Fibroblast of peridontal ligament (primary cell): ENCODE data around the gene BAIAP2.

Experiments
- DNase-seq: peaks from one replicate; pipeline ENCODE4 v3.0.0-alpha.2; 2010; ENCODE audit errors: extremely low read depth

BAIAP2 gene

GRCh38 chr17:81158688-81159590 lies 124.0 kb downstream of the BAIAP2 start:
- DNase-seq, result no peak

GRCh38 chr17:81159611-81160265 lies 124.8 kb downstream of the BAIAP2 start:
- DNase-seq, result no peak

DNA sequence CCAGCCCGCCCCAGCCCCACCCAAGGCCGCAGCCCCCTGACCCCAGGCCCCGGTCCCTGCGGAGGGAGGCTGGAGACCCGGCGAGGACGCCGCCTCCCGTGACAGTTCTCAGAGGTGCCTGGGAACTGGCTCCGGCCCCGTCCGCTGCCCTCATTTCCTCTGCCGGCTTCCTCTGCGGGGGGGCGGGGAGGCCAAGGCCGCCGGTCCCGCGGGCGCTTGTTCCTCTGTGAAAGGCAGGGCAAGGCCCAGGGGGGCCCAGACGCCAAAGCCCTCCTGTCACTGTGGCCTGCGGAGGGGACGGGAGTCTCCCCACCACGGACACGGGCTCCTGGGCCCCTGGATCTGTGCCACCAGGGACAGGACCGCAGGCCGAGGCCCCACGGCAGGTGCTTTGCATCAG lies 125.4 kb downstream of the BAIAP2 start:
- no peak for DNase-seq

DNA sequence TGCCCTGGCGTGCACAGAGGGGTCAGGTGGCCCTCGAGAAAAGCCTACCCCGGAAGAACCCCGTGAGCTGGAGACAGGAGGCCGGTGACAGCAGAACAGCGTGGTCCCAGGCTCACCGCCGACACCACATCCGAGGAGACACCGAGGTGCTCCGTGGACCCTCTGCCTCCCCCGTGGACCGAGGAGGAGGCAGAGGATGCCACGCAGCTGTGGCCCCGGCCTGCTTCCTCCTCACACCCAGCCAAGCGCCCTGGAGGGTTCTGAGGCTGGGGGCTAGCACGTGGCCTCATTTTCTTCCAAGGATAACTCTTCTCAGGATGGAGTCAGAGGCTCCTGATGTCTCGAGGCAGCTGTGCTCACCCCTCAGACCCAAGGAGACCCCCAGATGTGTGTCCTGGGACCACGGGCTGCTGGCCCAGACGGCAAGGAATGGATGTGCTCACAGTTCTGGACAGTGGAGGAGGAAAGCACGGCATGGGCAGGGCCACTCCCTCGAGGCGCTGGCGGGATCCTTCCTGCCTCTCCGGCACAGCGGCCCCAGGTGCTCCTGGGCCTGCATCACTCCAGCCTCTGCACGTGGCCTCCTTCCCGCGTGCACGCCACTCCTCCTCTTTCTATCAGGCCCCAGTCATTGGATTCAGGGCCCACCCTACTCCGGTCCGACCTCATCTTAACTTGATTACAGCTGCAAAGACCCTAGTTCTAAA lies 125.9 kb downstream of the BAIAP2 start:
- DNase-seq, result no peak

DNA sequence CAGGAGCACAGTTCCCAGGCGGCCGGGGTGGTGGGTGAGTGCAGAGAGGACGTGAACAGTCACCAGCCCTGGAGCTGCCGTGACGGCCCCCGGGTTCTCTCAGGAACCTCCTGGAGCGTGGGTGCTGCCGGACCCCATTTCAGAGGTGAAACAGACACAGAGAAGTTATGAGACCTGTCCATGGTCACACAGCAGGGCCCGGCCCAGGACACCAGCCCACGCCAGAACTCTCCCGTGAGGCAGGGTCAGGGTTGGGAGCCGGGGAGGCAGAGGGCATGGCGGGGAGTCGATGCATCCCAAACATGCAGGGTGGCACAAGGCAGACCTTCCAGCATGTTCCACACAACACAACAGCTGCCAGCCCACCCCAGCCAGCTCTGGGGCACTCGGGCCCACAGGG lies 126.6 kb downstream of the BAIAP2 start:
- DNase-seq, result no peak

DNA sequence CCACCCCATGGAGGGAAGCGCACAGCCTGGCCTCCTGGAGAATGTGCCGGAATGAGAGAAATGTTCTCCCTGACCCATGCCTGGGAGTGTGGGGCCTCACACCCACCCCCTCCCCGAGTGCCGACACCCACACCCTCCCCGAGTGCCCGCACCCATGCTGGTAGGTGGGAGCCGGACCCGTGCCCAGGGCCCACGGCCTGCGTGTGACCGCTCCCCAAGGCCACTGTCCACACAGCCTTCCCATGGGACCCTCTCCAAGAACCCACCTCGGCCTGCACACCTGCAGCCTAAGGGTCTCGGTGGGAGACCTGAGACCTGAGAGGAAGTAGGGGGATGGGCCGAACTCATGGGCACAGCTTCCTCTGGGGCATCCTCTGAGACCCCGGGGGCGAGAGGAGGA lies 127.0 kb downstream of the BAIAP2 start:
- DNase-seq, result no peak

DNA sequence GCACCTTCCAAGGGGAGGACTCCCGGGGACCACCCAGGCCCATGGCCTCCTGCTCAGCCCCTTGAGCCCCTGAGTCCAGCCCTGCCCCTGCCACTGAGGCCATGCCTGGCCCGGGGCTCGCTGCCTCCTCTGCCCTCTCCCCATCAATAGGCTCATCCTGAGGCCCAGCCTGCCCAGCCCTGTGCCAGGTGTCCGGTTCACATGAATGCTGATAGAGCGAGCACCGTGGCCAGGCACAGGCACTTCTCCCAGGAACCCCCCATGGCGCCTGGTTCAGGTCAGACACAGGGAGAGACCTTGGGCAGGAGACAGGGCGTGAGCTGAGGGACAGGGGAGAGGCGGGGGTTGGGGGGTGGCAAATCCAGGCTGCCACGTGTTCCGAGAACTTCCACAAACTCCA lies 127.5 kb downstream of the BAIAP2 start:
- DNase-seq, result no peak

DNA sequence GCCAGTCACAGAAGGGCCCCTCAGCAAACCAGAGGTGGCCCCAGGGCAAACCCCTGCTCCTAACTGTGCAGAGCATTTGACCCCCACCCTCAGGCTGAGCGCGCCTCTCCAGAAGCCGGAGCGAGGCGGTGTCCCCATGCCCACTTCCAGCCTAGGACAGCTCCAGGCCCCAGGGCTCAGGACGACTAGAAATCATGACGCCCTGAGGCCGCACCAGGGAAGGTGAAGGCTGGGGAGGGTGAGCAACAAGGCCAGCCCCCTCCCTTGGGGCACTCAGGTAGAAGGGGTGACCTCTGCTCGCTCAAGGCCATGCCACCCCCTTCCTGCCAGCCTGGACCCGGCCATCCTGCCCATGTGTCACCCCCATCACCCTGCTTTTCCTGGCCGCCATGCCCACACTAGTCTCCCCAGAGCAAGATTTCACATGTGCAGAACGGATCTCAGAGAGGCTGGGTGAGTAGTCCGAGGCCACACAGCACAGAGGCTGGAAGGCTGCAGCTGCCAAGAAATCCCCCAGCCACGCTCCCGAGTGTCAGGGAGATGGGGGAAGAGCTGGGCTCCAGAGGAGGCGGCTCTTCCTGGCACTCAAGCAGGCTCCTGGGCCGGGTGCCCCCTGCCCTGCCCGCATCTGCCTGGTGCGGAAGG lies 128.2 kb downstream of the BAIAP2 start:
- no peak for DNase-seq

DNA sequence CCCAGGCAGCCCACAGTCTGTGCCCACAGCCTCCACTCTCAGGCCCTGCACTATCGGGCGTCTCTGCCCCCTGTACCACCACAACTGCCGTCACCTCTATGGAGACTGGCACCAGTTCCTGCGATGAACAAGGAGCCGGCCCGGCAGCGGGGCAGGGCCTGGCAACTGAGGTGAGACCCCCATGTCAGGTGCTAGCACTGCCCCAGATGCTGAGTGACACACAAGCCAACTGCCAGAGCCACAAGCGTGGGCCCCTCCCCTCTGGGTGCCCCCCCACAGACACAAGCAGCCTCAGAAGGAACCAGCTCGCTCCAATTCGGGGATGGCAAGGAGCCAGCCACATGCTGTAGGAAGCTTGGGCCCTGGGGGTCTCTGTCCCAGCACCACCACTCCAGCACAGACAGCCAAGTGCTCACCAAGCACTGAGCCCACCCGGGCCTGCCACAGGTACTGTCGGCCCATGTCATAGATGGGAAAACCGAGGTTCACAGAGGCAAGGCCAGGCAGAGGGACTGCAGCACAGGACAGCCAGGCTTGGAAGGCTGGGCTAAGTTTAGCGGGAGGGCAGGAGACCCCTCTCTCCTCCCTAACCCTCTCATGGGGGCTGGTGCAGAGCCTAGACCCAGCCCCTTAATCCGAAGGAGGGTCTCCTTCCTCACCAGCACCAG lies 128.9 kb downstream of the BAIAP2 start:
- DNase-seq, result no peak

GRCh38 chr17:81164371-81165245 lies 129.7 kb downstream of the BAIAP2 start:
- DNase-seq, result no peak

DNA sequence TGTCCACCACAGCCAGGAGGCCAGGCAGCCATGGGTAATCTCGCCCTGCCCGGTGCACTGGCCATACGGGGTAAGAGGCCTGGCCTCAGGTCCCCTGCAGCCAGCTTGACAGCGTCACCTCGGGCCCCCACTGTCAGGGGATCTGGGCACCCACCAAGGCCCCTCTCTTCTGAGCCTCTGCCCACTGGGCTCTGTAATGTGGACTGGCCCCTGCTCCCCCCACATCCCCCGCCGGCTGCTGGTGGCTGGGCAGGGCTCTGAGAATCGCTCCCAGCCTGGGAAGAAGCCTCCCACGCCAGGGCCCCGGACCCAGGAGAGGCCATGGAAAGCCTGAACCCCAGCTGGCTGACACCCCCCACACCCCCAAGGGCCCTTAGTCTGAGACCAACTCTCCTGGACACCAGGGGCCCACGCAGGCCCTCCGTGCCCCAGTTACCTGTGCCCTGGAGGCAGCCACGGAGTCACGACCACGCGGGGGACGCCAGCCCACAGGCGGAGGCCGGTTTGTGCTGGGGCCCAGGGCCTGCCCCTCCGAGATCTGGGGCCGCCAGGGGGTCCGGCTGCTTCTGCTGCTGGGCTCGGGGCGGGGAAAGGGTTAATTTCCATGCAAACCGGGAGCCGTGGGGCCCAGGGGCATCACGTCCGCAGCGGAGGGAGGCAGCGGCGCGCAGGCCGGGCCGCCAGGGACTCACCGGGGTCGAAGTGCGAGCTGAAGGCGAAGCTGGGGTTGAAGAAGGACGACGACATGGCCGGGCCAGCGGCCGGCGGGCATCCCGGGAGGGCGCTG lies 130.5 kb downstream of the BAIAP2 start, which contains the start of gene PVALEF:
TSS of gene PVALEF (plus strand) at position 262 of the 787 bp plus-strand sequence. CDS start 15,720 bp downstream, outside the sequence.
- DNase-seq, result no peak

- no peak for DNase-seq
These were observed 131.1 kb downstream of the BAIAP2 start, which contains the start of gene AATK for GRCh38 chr17:81166033-81166492. Gene AATK (minus strand): TSS chr17:81166221. CDS start chr17:81165992, 229 bp downstream.
